ENCODE results near the gene ACAP2.

- TF ChIP-seq CTCF (IDR thresholded peaks at IDR 0.05; ENCODE audit: poor library complexity) (no peak), EZH2phosphoT487 (IDR thresholded peaks at IDR 0.05; ENCODE audit: low read depth, severe bottlenecking, unreplicated experiment) (no peak)
These were observed 172.6 kb downstream of the ACAP2 start for GRCh38 chr3:195270079-195270816.

Data from hepatocyte (in vitro differentiated cells).